ENCODE measurements around the gene ZCCHC2. TPM values are rescaled to one million over a fixed set of nuclear protein-coding genes. Genes with fewer than 3 reads are reported as not detected.

ZCCHC2 gene
- total and polyA plus RNA-seq, 4 donors = 7.1 to 25.4 (median 10.8) TPM

DNA sequence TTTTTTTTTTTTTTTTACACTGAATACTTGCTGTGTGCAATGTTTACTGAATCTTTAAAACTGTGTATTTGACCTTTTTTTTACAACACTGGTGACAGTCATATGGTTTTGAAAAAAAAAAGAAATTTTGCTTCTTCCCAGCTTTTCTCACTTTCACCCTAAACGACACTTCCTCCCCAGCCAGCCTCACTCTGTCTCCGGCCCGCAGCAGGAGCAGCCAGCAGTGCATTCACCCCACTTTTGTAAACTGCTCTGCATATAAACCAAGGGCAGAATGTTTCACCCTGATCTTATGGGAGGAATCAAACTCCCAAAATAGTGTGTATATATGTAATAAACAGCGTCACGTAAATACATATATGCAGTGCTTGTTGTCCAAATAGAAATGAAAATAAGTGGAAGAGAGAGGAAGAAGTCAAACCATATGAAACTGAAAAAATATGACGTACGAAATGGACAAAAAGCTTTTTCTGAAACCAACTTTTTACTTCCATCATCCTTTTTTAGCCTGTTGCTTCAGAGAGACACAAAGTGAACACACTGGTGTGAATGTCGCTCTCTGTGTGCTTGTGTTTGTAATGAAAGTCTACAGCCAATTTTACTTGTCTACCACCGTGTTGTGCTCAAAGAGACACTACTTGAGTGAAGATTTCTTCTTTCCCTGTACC, 54.2 kb downstream of the ZCCHC2 start:
- H3K4me1 ChIP-seq (ENCODE audit: control insufficient read depth in 4 of 4, insufficient read depth in 4 of 4, low read length in 3 of 4) = peaks cover 0 to 13% (median 2%) of the 10 kb centered on the region in 4 donors
- no peaks in the 10 kb centered on the region for H3K27me3 ChIP-seq (ENCODE audit: control insufficient read depth in 4 of 4, insufficient read depth in 4 of 4, low read length in 3 of 4)
- DNase-seq (ENCODE audit: low spot score) = no peak
- H3K4me3 ChIP-seq (ENCODE audit: low read depth in 1 of 3, low read length in 3 of 3) = no peak overlapping the region
- 81% methylated on average over 9 of the region's 9 CpGs for WGBS
- peak overlapping the region in 1 of 2 donors; percentile 47 for H3K27ac ChIP-seq (ENCODE audit: low read depth in 1 of 2, low read length in 2 of 2)
- TF ChIP-seq SP1 (IDR thresholded peaks at IDR 0.05) (peak; percentile 11), RXRA (IDR thresholded peaks at IDR 0.05) (peak; percentile 32 to 65), YY1 (IDR thresholded peaks at IDR 0.05) (no peak), EGR1 (IDR thresholded peaks at IDR 0.05; ENCODE audit: low read depth in 2 of 2) (no peak), GABPA (IDR thresholded peaks at IDR 0.05 in 1 of 2, conservative IDR thresholded peaks at IDR 0.05 in 1 of 2) (no peak), RAD21 (IDR thresholded peaks at IDR 0.05) (no peak)
- TF ChIP-seq, protein P1, sequence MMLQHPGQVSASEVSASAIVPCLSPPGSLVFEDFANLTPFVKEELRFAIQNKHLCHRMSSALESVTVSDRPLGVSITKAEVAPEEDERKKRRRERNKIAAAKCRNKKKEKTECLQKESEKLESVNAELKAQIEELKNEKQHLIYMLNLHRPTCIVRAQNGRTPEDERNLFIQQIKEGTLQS (IDR thresholded peaks at IDR 0.05) = no peak
- TF ChIP-seq, protein P2, sequence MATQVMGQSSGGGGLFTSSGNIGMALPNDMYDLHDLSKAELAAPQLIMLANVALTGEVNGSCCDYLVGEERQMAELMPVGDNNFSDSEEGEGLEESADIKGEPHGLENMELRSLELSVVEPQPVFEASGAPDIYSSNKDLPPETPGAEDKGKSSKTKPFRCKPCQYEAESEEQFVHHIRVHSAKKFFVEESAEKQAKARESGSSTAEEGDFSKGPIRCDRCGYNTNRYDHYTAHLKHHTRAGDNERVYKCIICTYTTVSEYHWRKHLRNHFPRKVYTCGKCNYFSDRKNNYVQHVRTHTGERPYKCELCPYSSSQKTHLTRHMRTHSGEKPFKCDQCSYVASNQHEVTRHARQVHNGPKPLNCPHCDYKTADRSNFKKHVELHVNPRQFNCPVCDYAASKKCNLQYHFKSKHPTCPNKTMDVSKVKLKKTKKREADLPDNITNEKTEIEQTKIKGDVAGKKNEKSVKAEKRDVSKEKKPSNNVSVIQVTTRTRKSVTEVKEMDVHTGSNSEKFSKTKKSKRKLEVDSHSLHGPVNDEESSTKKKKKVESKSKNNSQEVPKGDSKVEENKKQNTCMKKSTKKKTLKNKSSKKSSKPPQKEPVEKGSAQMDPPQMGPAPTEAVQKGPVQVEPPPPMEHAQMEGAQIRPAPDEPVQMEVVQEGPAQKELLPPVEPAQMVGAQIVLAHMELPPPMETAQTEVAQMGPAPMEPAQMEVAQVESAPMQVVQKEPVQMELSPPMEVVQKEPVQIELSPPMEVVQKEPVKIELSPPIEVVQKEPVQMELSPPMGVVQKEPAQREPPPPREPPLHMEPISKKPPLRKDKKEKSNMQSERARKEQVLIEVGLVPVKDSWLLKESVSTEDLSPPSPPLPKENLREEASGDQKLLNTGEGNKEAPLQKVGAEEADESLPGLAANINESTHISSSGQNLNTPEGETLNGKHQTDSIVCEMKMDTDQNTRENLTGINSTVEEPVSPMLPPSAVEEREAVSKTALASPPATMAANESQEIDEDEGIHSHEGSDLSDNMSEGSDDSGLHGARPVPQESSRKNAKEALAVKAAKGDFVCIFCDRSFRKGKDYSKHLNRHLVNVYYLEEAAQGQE (IDR thresholded peaks at IDR 0.05) = no peak
- TF ChIP-seq, protein P3, sequence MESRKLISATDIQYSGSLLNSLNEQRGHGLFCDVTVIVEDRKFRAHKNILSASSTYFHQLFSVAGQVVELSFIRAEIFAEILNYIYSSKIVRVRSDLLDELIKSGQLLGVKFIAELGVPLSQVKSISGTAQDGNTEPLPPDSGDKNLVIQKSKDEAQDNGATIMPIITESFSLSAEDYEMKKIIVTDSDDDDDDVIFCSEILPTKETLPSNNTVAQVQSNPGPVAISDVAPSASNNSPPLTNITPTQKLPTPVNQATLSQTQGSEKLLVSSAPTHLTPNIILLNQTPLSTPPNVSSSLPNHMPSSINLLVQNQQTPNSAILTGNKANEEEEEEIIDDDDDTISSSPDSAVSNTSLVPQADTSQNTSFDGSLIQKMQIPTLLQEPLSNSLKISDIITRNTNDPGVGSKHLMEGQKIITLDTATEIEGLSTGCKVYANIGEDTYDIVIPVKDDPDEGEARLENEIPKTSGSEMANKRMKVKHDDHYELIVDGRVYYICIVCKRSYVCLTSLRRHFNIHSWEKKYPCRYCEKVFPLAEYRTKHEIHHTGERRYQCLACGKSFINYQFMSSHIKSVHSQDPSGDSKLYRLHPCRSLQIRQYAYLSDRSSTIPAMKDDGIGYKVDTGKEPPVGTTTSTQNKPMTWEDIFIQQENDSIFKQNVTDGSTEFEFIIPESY (IDR thresholded peaks at IDR 0.05) = no peak
- no peak overlapping the region for H3K9ac ChIP-seq (ENCODE audit: low read depth in 1 of 2, low read length in 2 of 2)
- peaks cover 14 to 39% (median 36%) of the 10 kb centered on the region in 4 donors for H3K36me3 ChIP-seq (ENCODE audit: control insufficient read depth in 4 of 4, insufficient read depth in 3 of 4, low read depth in 1 of 4, low read length in 3 of 4)
- H3K9me3 ChIP-seq (ENCODE audit: control insufficient read depth in 4 of 4, low read length in 3 of 4) = no peaks in the 10 kb centered on the region

DNA sequence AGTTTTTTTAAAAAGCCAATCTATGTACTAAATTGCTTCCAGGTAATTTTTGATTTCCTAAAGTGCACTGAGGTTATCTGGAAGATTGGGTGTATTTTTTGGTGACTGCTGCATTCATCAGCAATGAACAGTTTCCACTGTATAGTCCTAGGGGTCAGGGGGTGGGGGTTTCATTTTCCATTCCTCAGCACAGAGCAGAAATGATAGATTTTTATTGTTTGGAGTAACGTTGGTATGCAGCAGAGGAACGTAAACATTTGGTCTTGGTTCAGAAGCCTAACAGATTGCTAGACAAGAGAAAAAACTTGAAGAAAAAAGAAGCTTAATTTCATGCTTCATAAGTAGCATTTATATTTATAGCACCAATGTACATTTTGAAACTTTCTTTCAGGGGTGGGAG, 54.9 kb downstream of the ZCCHC2 start:
- peaks cover 14 to 37% (median 31%) of the 10 kb centered on the region in 4 donors for H3K36me3 ChIP-seq (ENCODE audit: control insufficient read depth in 4 of 4, insufficient read depth in 3 of 4, low read depth in 1 of 4, low read length in 3 of 4)
- DNase-seq (ENCODE audit: low spot score) = no peak
- TF ChIP-seq SP1 (IDR thresholded peaks at IDR 0.05) (no peak), RXRA (IDR thresholded peaks at IDR 0.05) (no peak), YY1 (IDR thresholded peaks at IDR 0.05) (no peak), NR2F2 (IDR thresholded peaks at IDR 0.05) (no peak), HNF4A (conservative IDR thresholded peaks at IDR 0.05) (no peak), FOXA2 (IDR thresholded peaks at IDR 0.05) (no peak), RAD21 (IDR thresholded peaks at IDR 0.05) (no peak), JUND (IDR thresholded peaks at IDR 0.05) (no peak), FOXA1 (IDR thresholded peaks at IDR 0.05) (no peak), HNF4G (IDR thresholded peaks at IDR 0.05) (no peak), TAF1 (conservative IDR thresholded peaks at IDR 0.05) (no peak)
- TF ChIP-seq, protein P1 (IDR thresholded peaks at IDR 0.05) = no peak
- TF ChIP-seq, protein P4, sequence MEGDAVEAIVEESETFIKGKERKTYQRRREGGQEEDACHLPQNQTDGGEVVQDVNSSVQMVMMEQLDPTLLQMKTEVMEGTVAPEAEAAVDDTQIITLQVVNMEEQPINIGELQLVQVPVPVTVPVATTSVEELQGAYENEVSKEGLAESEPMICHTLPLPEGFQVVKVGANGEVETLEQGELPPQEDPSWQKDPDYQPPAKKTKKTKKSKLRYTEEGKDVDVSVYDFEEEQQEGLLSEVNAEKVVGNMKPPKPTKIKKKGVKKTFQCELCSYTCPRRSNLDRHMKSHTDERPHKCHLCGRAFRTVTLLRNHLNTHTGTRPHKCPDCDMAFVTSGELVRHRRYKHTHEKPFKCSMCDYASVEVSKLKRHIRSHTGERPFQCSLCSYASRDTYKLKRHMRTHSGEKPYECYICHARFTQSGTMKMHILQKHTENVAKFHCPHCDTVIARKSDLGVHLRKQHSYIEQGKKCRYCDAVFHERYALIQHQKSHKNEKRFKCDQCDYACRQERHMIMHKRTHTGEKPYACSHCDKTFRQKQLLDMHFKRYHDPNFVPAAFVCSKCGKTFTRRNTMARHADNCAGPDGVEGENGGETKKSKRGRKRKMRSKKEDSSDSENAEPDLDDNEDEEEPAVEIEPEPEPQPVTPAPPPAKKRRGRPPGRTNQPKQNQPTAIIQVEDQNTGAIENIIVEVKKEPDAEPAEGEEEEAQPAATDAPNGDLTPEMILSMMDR (IDR thresholded peaks at IDR 0.05; ENCODE audit: low read depth, low read length, missing input control) = no peak
- TF ChIP-seq, protein P3 (IDR thresholded peaks at IDR 0.05) = no peak
- TF ChIP-seq, protein P5, sequence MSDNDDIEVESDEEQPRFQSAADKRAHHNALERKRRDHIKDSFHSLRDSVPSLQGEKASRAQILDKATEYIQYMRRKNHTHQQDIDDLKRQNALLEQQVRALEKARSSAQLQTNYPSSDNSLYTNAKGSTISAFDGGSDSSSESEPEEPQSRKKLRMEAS (IDR thresholded peaks at IDR 0.05) = no peak
- no peaks in the 10 kb centered on the region for H3K9me3 ChIP-seq (ENCODE audit: control insufficient read depth in 4 of 4, low read length in 3 of 4)
- H3K9ac ChIP-seq (ENCODE audit: low read depth in 1 of 2, low read length in 2 of 2) = no peak overlapping the region
- H3K4me1 ChIP-seq (ENCODE audit: control insufficient read depth in 4 of 4, insufficient read depth in 4 of 4, low read length in 3 of 4) = peaks cover 0 to 13% (median 2%) of the 10 kb centered on the region in 4 donors
- H3K27ac ChIP-seq (ENCODE audit: low read depth in 1 of 2, low read length in 2 of 2) = no peak overlapping the region
- H3K4me3 ChIP-seq (ENCODE audit: low read depth in 1 of 3, low read length in 3 of 3) = no peak overlapping the region
- WGBS = 62% methylated on average over 2 of the region's 2 CpGs
- no peaks in the 10 kb centered on the region for H3K27me3 ChIP-seq (ENCODE audit: control insufficient read depth in 4 of 4, insufficient read depth in 4 of 4, low read length in 3 of 4)

Data from liver (tissue), 9 donors.